ENCODE data around the gene CBX4. TPM values are rescaled to one million over a fixed set of nuclear protein-coding genes. Genes with fewer than 3 reads are reported as not detected.

CBX4 gene
- total and polyA plus RNA-seq, 10 of the 15 experiments (the other 5 are each of a cell fraction or from before 2014, with no cell fraction given): 0.69 to 24.6 (median 4.2) TPM

DNA sequence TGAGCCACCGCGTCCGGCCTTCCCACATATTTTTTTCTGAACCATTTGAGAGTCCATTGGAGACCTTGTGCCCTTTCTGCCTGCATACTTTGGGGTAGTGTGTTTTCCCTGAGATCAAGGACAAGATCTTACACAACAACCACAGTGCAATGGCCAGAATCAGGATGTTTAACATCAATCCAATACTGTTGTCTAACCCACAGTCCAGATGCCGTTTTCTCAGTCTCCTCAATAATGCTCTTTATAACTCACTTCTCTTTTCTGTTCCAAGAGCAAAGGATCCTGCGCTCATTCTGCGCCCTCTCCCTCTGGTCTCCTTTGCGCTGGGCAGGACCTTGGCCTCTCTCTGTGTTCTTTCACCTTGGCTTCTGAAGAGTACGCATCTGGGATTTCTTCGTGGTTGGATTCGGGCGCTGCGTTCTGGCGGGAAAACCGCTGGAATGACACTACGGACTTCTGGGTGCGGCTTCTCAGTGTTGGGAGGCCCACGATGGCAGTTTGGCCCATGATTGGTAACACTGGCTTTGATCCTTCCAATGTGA is 16.6 kb downstream of the CBX4 start (continued):
- TF ChIP-seq SUPT20H (IDR thresholded peaks at IDR 0.05; ENCODE audit: borderline replicate concordance, control insufficient read depth, low read depth, low read length) (no peak), ZZZ3 (IDR thresholded peaks at IDR 0.05; ENCODE audit: control insufficient read depth, insufficient read length, low read depth) (no peak), TAF1 (IDR thresholded peaks at IDR 0.05; ENCODE audit: borderline replicate concordance, low read depth, low read length) (no peak), CBX3 (IDR thresholded peaks at IDR 0.05; ENCODE audit: borderline replicate concordance, low read depth) (no peak), IRF4 (IDR thresholded peaks at IDR 0.05; ENCODE audit: low read depth, low read length) (no peak), EED (IDR thresholded peaks at IDR 0.05; ENCODE audit: low read depth) (no peak), ASH2L (IDR thresholded peaks at IDR 0.05; ENCODE audit: borderline replicate concordance, low read depth) (no peak), IKZF1 (conservative IDR thresholded peaks at IDR 0.05) (no peak), RCOR1 (conservative IDR thresholded peaks at IDR 0.05; ENCODE audit: low read depth, low read length) (no peak), MYC (IDR thresholded peaks at IDR 0.05; ENCODE audit: insufficient read depth, insufficient read length, insufficient replicate concordance, low read length, severe bottlenecking) (no peak)
- TF ChIP-seq, protein P1, sequence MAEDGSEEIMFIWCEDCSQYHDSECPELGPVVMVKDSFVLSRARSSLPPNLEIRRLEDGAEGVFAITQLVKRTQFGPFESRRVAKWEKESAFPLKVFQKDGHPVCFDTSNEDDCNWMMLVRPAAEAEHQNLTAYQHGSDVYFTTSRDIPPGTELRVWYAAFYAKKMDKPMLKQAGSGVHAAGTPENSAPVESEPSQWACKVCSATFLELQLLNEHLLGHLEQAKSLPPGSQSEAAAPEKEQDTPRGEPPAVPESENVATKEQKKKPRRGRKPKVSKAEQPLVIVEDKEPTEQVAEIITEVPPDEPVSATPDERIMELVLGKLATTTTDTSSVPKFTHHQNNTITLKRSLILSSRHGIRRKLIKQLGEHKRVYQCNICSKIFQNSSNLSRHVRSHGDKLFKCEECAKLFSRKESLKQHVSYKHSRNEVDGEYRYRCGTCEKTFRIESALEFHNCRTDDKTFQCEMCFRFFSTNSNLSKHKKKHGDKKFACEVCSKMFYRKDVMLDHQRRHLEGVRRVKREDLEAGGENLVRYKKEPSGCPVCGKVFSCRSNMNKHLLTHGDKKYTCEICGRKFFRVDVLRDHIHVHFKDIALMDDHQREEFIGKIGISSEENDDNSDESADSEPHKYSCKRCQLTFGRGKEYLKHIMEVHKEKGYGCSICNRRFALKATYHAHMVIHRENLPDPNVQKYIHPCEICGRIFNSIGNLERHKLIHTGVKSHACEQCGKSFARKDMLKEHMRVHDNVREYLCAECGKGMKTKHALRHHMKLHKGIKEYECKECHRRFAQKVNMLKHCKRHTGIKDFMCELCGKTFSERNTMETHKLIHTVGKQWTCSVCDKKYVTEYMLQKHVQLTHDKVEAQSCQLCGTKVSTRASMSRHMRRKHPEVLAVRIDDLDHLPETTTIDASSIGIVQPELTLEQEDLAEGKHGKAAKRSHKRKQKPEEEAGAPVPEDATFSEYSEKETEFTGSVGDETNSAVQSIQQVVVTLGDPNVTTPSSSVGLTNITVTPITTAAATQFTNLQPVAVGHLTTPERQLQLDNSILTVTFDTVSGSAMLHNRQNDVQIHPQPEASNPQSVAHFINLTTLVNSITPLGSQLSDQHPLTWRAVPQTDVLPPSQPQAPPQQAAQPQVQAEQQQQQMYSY (CRISPR knock-in tag; IDR thresholded peaks at IDR 0.05): no peak
